ENCODE data around the gene OTC. TPM values are rescaled to one million over a fixed set of nuclear protein-coding genes. Genes with fewer than 3 reads are reported as not detected.

Gene OTC
- total and polyA plus RNA-seq, 2 donors (not counting 1 experiment from before 2014, with no cell fraction given), result not detected

- TF ChIP-seq CTCF (IDR thresholded peaks at IDR 0.05), result no peak
- TF ChIP-seq EZH2 (IDR thresholded peaks at IDR 0.05; ENCODE audit: borderline replicate concordance, insufficient read depth, low read depth, low read length, poor library complexity, severe bottlenecking), result no peak
- no peaks in the 10 kb centered on the region for H3K4me1 ChIP-seq (ENCODE audit: control insufficient read depth in 2 of 2, insufficient read depth in 2 of 2, low read length in 2 of 2)
- no peaks in the 10 kb centered on the region for H3K9me3 Mint-ChIP-seq (ENCODE audit: insufficient read depth)
- no peaks in the 10 kb centered on the region for H3K27me3 ChIP-seq (replicated peaks in 1 of 4; ENCODE audit: control extremely low read depth in 1 of 4, control insufficient read depth in 3 of 4, insufficient read depth in 4 of 4, low read length in 3 of 4)
- no peak overlapping the region for H3K9ac ChIP-seq (ENCODE audit: low read length)
- H3K36me3 ChIP-seq (replicated peaks in 1 of 2; ENCODE audit: control extremely low read depth in 1 of 2, control insufficient read depth in 1 of 2, extremely low read depth in 1 of 2, insufficient read depth in 2 of 2, low read length in 1 of 2), result no peaks in the 10 kb centered on the region
- H3K4me2 ChIP-seq (replicated peaks; ENCODE audit: low read depth, low read length, poor library complexity, severe bottlenecking), result no peak overlapping the region
- no peak overlapping the region for H3K27ac ChIP-seq (ENCODE audit: low read length in 2 of 2)
- CTCF ChIA-PET, result no interaction called here
- H3K4me3 ChIP-seq (ENCODE audit: control extremely low read depth in 1 of 5, extremely low read depth in 1 of 5, insufficient read depth in 1 of 5, low read depth in 2 of 5, low read length in 4 of 5), result no peak overlapping the region
- H3K4me3 Mint-ChIP-seq, result no peak overlapping the region
- DNase-seq (no peak), ATAC-seq (ENCODE audit: low read depth) (no peak)
- no peaks in the 10 kb centered on the region for H3K9me3 ChIP-seq (ENCODE audit: control extremely low read depth in 1 of 3, control insufficient read depth in 2 of 3, insufficient read depth in 1 of 3, low read length in 2 of 3)
- H3K79me2 ChIP-seq (ENCODE audit: control insufficient read depth, insufficient read depth, low read length), result no peaks in the 10 kb centered on the region
- no peaks in the 10 kb centered on the region for H4K20me1 ChIP-seq (ENCODE audit: control insufficient read depth, insufficient read depth, low read length, poor library complexity, severe bottlenecking)
- H3K4me1 Mint-ChIP-seq, result no peaks in the 10 kb centered on the region
- no peaks in the 10 kb centered on the region for H3K27me3 Mint-ChIP-seq
- POLR2A ChIA-PET, result no interaction called here
- WGBS (ENCODE audit: insufficient coverage), result no CpG with 5 or more reads among the region's 1 CpG
- H3K27ac Mint-ChIP-seq, result no peak overlapping the region
- no peak overlapping the region for H2AFZ ChIP-seq (ENCODE audit: insufficient read depth, low read depth, low read length, poor library complexity, severe bottlenecking)
- intact Hi-C loops (cut with micrococcal nuclease), result no loop called here
These were observed 30.3 kb downstream of the OTC start for GRCh38 chrX:38382663-38383062.

DNA sequence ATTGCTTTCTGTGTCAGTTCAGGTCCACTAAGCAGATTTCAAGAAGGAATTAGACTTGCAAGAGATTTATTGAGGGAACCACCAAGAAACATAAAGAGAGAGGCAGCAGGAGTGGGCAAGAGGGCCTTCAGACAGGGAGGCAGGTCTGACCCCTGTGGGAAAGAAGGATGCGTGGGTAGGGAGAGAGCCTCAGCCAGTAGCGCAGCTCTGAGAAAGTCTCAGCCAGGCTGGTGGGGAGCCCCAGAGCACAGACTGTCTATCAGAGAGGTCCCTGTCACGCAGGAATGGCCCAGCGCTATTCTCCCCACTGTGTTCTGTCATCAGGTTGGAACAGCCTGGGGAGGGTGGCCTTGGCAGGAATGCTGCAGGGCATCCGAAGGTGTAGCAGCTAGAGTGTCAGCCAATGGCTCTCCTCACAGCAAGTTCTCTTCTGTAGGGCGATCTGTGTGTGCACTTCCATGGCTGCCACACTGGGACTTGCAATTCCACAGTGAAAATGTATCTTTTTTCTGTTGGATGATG, 48.0 kb downstream of the OTC start:
- POLR2A ChIA-PET, result no interaction called here
- CTCF ChIA-PET, result no interaction called here
- no peak overlapping the region for H3K4me3 Mint-ChIP-seq
- DNase-seq, result no peak
- H3K79me2 ChIP-seq (ENCODE audit: control insufficient read depth, insufficient read depth, low read length), result no peaks in the 10 kb centered on the region
- H3K9me3 ChIP-seq (ENCODE audit: control extremely low read depth in 1 of 3, control insufficient read depth in 2 of 3, insufficient read depth in 1 of 3, low read length in 2 of 3), result no peaks in the 10 kb centered on the region
- H3K4me2 ChIP-seq (replicated peaks; ENCODE audit: low read depth, low read length, poor library complexity, severe bottlenecking), result no peak overlapping the region
- no peaks in the 10 kb centered on the region for H3K4me1 Mint-ChIP-seq
- no peak overlapping the region for H3K27ac ChIP-seq (ENCODE audit: low read length in 2 of 2)
- no peaks in the 10 kb centered on the region for H3K36me3 ChIP-seq (replicated peaks in 1 of 2; ENCODE audit: control extremely low read depth in 1 of 2, control insufficient read depth in 1 of 2, extremely low read depth in 1 of 2, insufficient read depth in 2 of 2, low read length in 1 of 2)
- H2AFZ ChIP-seq (ENCODE audit: insufficient read depth, low read depth, low read length, poor library complexity, severe bottlenecking), result no peak overlapping the region
- no peak overlapping the region for H3K4me3 ChIP-seq (ENCODE audit: control extremely low read depth in 1 of 5, extremely low read depth in 1 of 5, insufficient read depth in 1 of 5, low read depth in 2 of 5, low read length in 4 of 5)
- H4K20me1 ChIP-seq (ENCODE audit: control insufficient read depth, insufficient read depth, low read length, poor library complexity, severe bottlenecking), result no peaks in the 10 kb centered on the region
- no peak for ATAC-seq (ENCODE audit: low read depth)
- no peaks in the 10 kb centered on the region for H3K27me3 ChIP-seq (replicated peaks in 1 of 4; ENCODE audit: control extremely low read depth in 1 of 4, control insufficient read depth in 3 of 4, insufficient read depth in 4 of 4, low read length in 3 of 4)
- H3K4me1 ChIP-seq (ENCODE audit: control insufficient read depth in 2 of 2, insufficient read depth in 2 of 2, low read length in 2 of 2), result no peaks in the 10 kb centered on the region
- intact Hi-C loops (cut with micrococcal nuclease), result no loop called here
- H3K27me3 Mint-ChIP-seq, result peaks cover 3% of the 10 kb centered on the region
- no peak overlapping the region for H3K9ac ChIP-seq (ENCODE audit: low read length)
- H3K9me3 Mint-ChIP-seq (ENCODE audit: insufficient read depth), result no peaks in the 10 kb centered on the region
- 100% methylated on average over 3 of the region's 6 CpGs for WGBS (ENCODE audit: insufficient coverage)
- H3K27ac Mint-ChIP-seq, result no peak overlapping the region
- no peak for TF ChIP-seq CTCF (IDR thresholded peaks at IDR 0.05)
- no peak for TF ChIP-seq EZH2 (IDR thresholded peaks at IDR 0.05; ENCODE audit: borderline replicate concordance, insufficient read depth, low read depth, low read length, poor library complexity, severe bottlenecking)

Data from B cell (primary cell).